K562 (cell line): Measurements from ENCODE around the gene TVP23B. TPM values are rescaled to one million over a fixed set of nuclear protein-coding genes. Genes with fewer than 3 reads are reported as not detected.
"Not testable (repeated sequence)": the region's sequence is repeated elsewhere in the genome, so short reads cannot be mapped to it uniquely, and the experiment has no call there.

ENCODE experiments used
- ATAC-seq: fragments of 200-7000 bp; cut with Tn5 transposase; 3 replicates; pipeline ENCODE4 v1.9.1; 2020; ENCODE audit warnings: moderate library complexity
- BruUV-seq: library from RNA; stranded (reverse); fragments of 400-500 nt; replicated peaks from 2 replicates; lab custom pipeline; 2021; lab: Mats Ljungman, UMichigan
- CTCF ChIA-PET: fragments of 300-600 bp; formaldehyde crosslinking; extraction: SDS; loops from one replicate; lab custom pipeline; 2021; ENCODE audit warnings: low intra/inter-chr PET ratio; lab: Yijun Ruan, JAX
- POLR2A ChIA-PET: fragments of 300-600, 350-650 bp; sonication (Branson Sonifier 250); formaldehyde crosslinking; extraction: SDS; loops from one replicate; lab custom pipeline; 2021; ENCODE audit warnings: antibody characterized with exemption, inconsistent platforms; lab: Yijun Ruan, JAX
- DNase-seq, 4 experiments: peaks; one replicate each; pipeline versions ENCODE4 v3.0.0 to v3.0.0-alpha.2; 2011 to 2018; ENCODE audit warnings: low spot score in 3 of 4, mixed read lengths in 3 of 4; ENCODE audit errors: extremely low read depth in 1 of 4
- FAIRE-seq: peaks from 2 replicates; lab custom pipeline; 2011; peaks lifted over from hg19 to GRCh38; lab: Jason Lieb, UNC
- H2AFZ ChIP-seq: 2 replicates; pipeline ENCODE4 v1.6.0; 2011; ENCODE audit warnings: low read depth, low read length, control low read depth, inconsistent platforms
- H3K27ac ChIP-seq: fragments of 200-600 bp; 3 replicates; pipeline ENCODE4 v1.8.0; 2011; ENCODE audit warnings: low read depth, mild to moderate bottlenecking, control low read depth, inconsistent platforms, low read length, moderate library complexity, mixed read lengths; ENCODE audit errors: extremely low read depth
- H3K27me3 ChIP-seq, 2 experiments: fragments of 300-600 bp in 1 of 2; 2 replicates in 1 of 2; 3 replicates in 1 of 2; pipeline versions ENCODE4 v1.6.0 to v1.8.0; 2011; ENCODE audit warnings: inconsistent platforms in 2 of 2, low read length in 2 of 2, mild to moderate bottlenecking in 1 of 2, mixed read lengths in 1 of 2, moderate library complexity in 1 of 2; ENCODE audit not compliant: control insufficient read depth in 2 of 2, insufficient read depth in 2 of 2
- H3K36me3 ChIP-seq: fragments of 300-600 bp; 3 replicates; pipeline ENCODE4 v1.8.0; 2011; ENCODE audit warnings: mild to moderate bottlenecking, low read length, inconsistent platforms; ENCODE audit not compliant: control insufficient read depth, insufficient read depth
- H3K4me1 ChIP-seq, 2 experiments: fragments of 200-600 bp in 1 of 2; replicated peaks in 1 of 2; 2 replicates in 1 of 2; 3 replicates in 1 of 2; pipeline versions ENCODE4 v1.5.1 to v1.8.0; 2011; ENCODE audit warnings: inconsistent platforms in 2 of 2, low read length in 2 of 2, mild to moderate bottlenecking in 1 of 2, mixed read lengths in 1 of 2, moderate library complexity in 1 of 2; ENCODE audit not compliant: control insufficient read depth in 2 of 2, insufficient read depth in 2 of 2
- H3K4me2 ChIP-seq: 2 replicates; pipeline ENCODE4 v1.6.1; 2011; ENCODE audit warnings: low read length, control low read depth, inconsistent platforms, mixed read lengths; ENCODE audit not compliant: insufficient read depth
- H3K4me3 ChIP-seq: fragments of 200-600 bp; sonication (generic), shearing (Covaris generic); 2 replicates; pipeline ENCODE4 v1.5.1; 2016; ENCODE audit warnings: control low read depth, inconsistent platforms
- H3K79me2 ChIP-seq: fragments of 200-600 bp; 3 replicates; pipeline ENCODE4 v1.8.0; 2011; ENCODE audit warnings: low read length, inconsistent platforms; ENCODE audit not compliant: control insufficient read depth, insufficient read depth
- H3K9ac ChIP-seq, 2 experiments: 2 replicates each; pipeline versions ENCODE4 v1.6.0 to v1.6.1; 2011; ENCODE audit warnings: low read depth in 2 of 2, low read length in 2 of 2, control low read depth in 1 of 2, inconsistent platforms in 1 of 2, mild to moderate bottlenecking in 1 of 2, mixed read lengths in 1 of 2; ENCODE audit not compliant: insufficient read depth in 1 of 2
- H3K9me1 ChIP-seq: one replicate; pipeline ENCODE4 v1.6.0; 2011; ENCODE audit warnings: inconsistent platforms, mild to moderate bottlenecking, low read length, moderate library complexity; ENCODE audit not compliant: control insufficient read depth, insufficient read depth
- H3K9me3 ChIP-seq: replicated peaks from 2 replicates; pipeline ENCODE4 v1.5.1; 2011; ENCODE audit warnings: low read depth, low read length, inconsistent platforms; ENCODE audit not compliant: control insufficient read depth, insufficient read depth
- H4K20me1 ChIP-seq: replicated peaks from 2 replicates; pipeline ENCODE4 v1.6.1; 2011; ENCODE audit warnings: low read length, inconsistent platforms, mixed read lengths; ENCODE audit not compliant: control insufficient read depth, insufficient read depth
- HIVEP1 ChIP-seq: fragments of 250-450 bp; sonication (Bioruptor Pico); IDR thresholded peaks from 2 replicates; pipeline ENCODE4 v1.4.0; 2020; ENCODE audit warnings: mild to moderate bottlenecking
- HOMEZ ChIP-seq: fragments of 250-450 bp; sonication (Bioruptor Pico); IDR thresholded peaks from 2 replicates; pipeline ENCODE4 v1.4.0; 2020; ENCODE audit warnings: mild to moderate bottlenecking, moderate library complexity
- ZNF511 ChIP-seq: sonication (generic); formaldehyde crosslinking; IDR thresholded peaks from 2 replicates; pipeline ENCODE4 v1.8.0; 2022; ENCODE audit warnings: mild to moderate bottlenecking, missing genetic modification reagents
- WGBS: fragments of 100-300 bp; shearing (Covaris generic); methylation state at CpG from one replicate; pipeline ENCODE4 v1.1.6; 2016; ENCODE audit warnings: low coverage, mixed read lengths; ENCODE audit not compliant: insufficient coverage; ENCODE audit errors: missing lambda C conversion rate; 5-methylcytosine and 5-hydroxymethylcytosine counted together
- in situ Hi-C: fragments of 300-500 bp; cut with MboI; formaldehyde crosslinking; loops from 4 replicates; pipeline ENCODE4 v1.15.0; 2018; ENCODE audit warnings: inconsistent platforms, mixed read lengths
- intact Hi-C: fragments of 100-400 bp; cut with micrococcal nuclease; formaldehyde crosslinking; loops from 2 replicates; pipeline ENCODE4 v1.14.2; 2022
- polyA plus RNA-seq, 8 experiments: library from polyadenylated mRNA; depleted of rRNA in 4 of 8; stranded (reverse) in 5 of 8; unstranded in 3 of 8; fragments of >200 nt; fragmentation: Nextera tagmentation in 2 of 8; fragmentation: Illumina TruSeq in 1 of 8; extraction: Ambion mirVana in 2 of 8; extraction: Trizol in 1 of 8; gene quantifications; 2 replicates each; pipeline versions ENCODE4 v1.2.1 to v1.2.3, GENCODE V29; 2011 to 2014; ENCODE audit warnings: inconsistent platforms in 1 of 8, missing spikeins in 1 of 8
- total RNA-seq, 7 experiments: library from RNA; depleted of rRNA in 6 of 7; stranded (reverse); fragments of >200 nt in 6 of 7; fragmentation: Illumina TruSeq in 2 of 7; extraction: Trizol in 2 of 7; gene quantifications; 2 replicates each; pipeline versions ENCODE4 v1.2.1 to v1.2.3, GENCODE V29; 2011 to 2021; ENCODE audit warnings: low replicate concordance in 1 of 7

TVP23B gene
- total and polyA plus RNA-seq, 9 of the 15 experiments (the other 6 are each of a cell fraction or from before 2014, with no cell fraction given): 10.4 to 52.8 (median 15.8) TPM

GRCh38 chr17:18772471-18772870 is 8.5 kb upstream of the TVP23B start:
- Histone ChIP-seq H3K4me2 (no peak overlapping the region), H3K9me3 (no peaks in the 10 kb centered on the region; the same call in 1 of the 2 replicates), H3K27ac (no peak overlapping the region), H3K79me2 (no peaks in the 10 kb centered on the region), H3K36me3 (no peaks in the 10 kb centered on the region), H3K4me3 (no peak overlapping the region), H3K4me1 (no peaks in the 10 kb centered on the region; a peak in 1 of 5 replicates), H4K20me1 (no peaks in the 10 kb centered on the region), H3K9me1 (no peaks in the 10 kb centered on the region), H3K27me3 (peaks cover 9 to 17% of the 10 kb centered on the region in 2 experiments), H2AFZ (0 out of 2 replicates have a peak overlapping the region, but pooled peaks have one; percentile 9), H3K9ac (no peak overlapping the region)
- CTCF ChIA-PET: no interaction called here
- no peak for FAIRE-seq
- in situ Hi-C loops (no loop called here), intact Hi-C loops (no loop called here)
- WGBS: 4% methylated on average over 4 of the region's 7 CpGs
- no peak for ATAC-seq
- POLR2A ChIA-PET: no interaction called here
- no peak for DNase-seq
- BruUV-seq: no TSS peak
- no peak for TF ChIP-seq ZNF511 (CRISPR knock-in tag)
- TF ChIP-seq HOMEZ (CRISPR knock-in tag): no peak
- no peak for TF ChIP-seq HIVEP1

- H3K36me3 ChIP-seq, CTCF ChIA-PET, DNase-seq, in situ Hi-C loops, H4K20me1 ChIP-seq, BruUV-seq, H3K27ac ChIP-seq, H3K9me3 ChIP-seq, H3K79me2 ChIP-seq, intact Hi-C loops, H3K27me3 ChIP-seq, H3K4me1 ChIP-seq, POLR2A ChIA-PET, H3K9me1 ChIP-seq, ATAC-seq, H2AFZ ChIP-seq: not testable (repeated sequence)
- no CpG with 5 or more reads among the region's 5 CpGs for WGBS
- Histone ChIP-seq H3K4me3 (peak overlapping the region; percentile 56), H3K9ac (peak overlapping the region in 1 of 2 experiments; percentile 73; a peak in 2 of 4 replicates), H3K4me2 (peak overlapping the region; percentile 32; the same call in 1 of the 2 replicates)
- FAIRE-seq: peak; percentile 35
Observed at GRCh38 chr17:18781805-18782204, 822 bp downstream of the TVP23B start.

- intact Hi-C loops, CTCF ChIA-PET: not testable (repeated sequence)
Observed at GRCh38 chr17:18785933-18786332, 5.0 kb downstream of the TVP23B start.

More at GRCh38 chr17:18785933-18786332, 5.0 kb downstream of the TVP23B start:
- H3K4me3 ChIP-seq, H2AFZ ChIP-seq, BruUV-seq, H3K27ac ChIP-seq, in situ Hi-C loops, H3K79me2 ChIP-seq, H3K9me1 ChIP-seq, H3K4me1 ChIP-seq, H3K27me3 ChIP-seq, H3K9ac ChIP-seq, H3K9me3 ChIP-seq, H3K36me3 ChIP-seq, ATAC-seq, H4K20me1 ChIP-seq, POLR2A ChIA-PET, H3K4me2 ChIP-seq, FAIRE-seq, DNase-seq: not testable (repeated sequence)
- 75% methylated on average over 1 of the region's 1 CpG for WGBS
